DOHH2 (cell line): ENCODE data around the gene ACTA2.

Experiments used
- H3F3A ChIP-seq: fragments of 200-600 bp; sonication (generic), shearing (Covaris generic); 2 replicates; pipeline ENCODE4 v1.6.0; 2016; ENCODE audit warnings: antibody characterized with exemption, mild to moderate bottlenecking; ENCODE audit not compliant: control insufficient read depth, insufficient read depth
- H3K27ac ChIP-seq: fragments of 200-600 bp; sonication (generic); 2 replicates; pipeline ENCODE4 v1.5.1; 2014; ENCODE audit warnings: low read depth, mild to moderate bottlenecking, low read length, moderate library complexity
- H3K27me3 ChIP-seq: fragments of 200-600 bp; sonication (generic); 2 replicates; pipeline ENCODE4 v1.6.1; 2014; ENCODE audit warnings: mild to moderate bottlenecking, low read length, mixed read lengths; ENCODE audit not compliant: control insufficient read depth
- H3K36me3 ChIP-seq: fragments of 200-600 bp; sonication (generic); 2 replicates; pipeline ENCODE4 v1.6.1; 2014; ENCODE audit warnings: mild to moderate bottlenecking, low read length, moderate library complexity, mixed read lengths; ENCODE audit not compliant: control insufficient read depth
- H3K4me1 ChIP-seq: fragments of 200-600 bp; sonication (generic); 2 replicates; pipeline ENCODE4 v1.6.1; 2014; ENCODE audit warnings: mild to moderate bottlenecking, low read length, mixed read lengths; ENCODE audit not compliant: control insufficient read depth
- H3K4me2 ChIP-seq: fragments of 200-600 bp; sonication (generic); 2 replicates; pipeline ENCODE4 v1.6.0; 2014; ENCODE audit warnings: mild to moderate bottlenecking, low read length, moderate library complexity
- H3K4me3 ChIP-seq: fragments of 200-600 bp; sonication (generic); 2 replicates; pipeline ENCODE4 v1.5.1; 2014; ENCODE audit warnings: mild to moderate bottlenecking, low read length, mixed read lengths
- H3K79me2 ChIP-seq: fragments of 200-600 bp; sonication (generic); 2 replicates; pipeline ENCODE4 v1.6.1; 2014; ENCODE audit warnings: mild to moderate bottlenecking, low read length, mixed read lengths; ENCODE audit not compliant: control insufficient read depth
- H3K9me2 ChIP-seq: fragments of 200-600 bp; sonication (generic); replicated peaks from 2 replicates; pipeline ENCODE4 v1.6.1; 2014; ENCODE audit warnings: mild to moderate bottlenecking, low read length, mixed read lengths; ENCODE audit not compliant: control insufficient read depth
- H3K9me3 ChIP-seq: fragments of 200-600 bp; sonication (generic); 2 replicates; pipeline ENCODE4 v1.6.1; 2014; ENCODE audit warnings: antibody characterized with exemption, low read length, mixed read lengths; ENCODE audit not compliant: control insufficient read depth, insufficient read depth
- H4K20me1 ChIP-seq: fragments of 200-600 bp; sonication (generic); 2 replicates; pipeline ENCODE4 v1.6.0; 2014; ENCODE audit warnings: low read depth, mild to moderate bottlenecking, antibody characterized with exemption, low read length, moderate library complexity; ENCODE audit not compliant: control insufficient read depth, insufficient read depth
- EZH2phosphoT487 ChIP-seq: fragments of 200-600 bp; sonication (generic); IDR thresholded peaks from 2 replicates; pipeline ENCODE4 v1.6.1; 2017; ENCODE audit warnings: borderline replicate concordance, mild to moderate bottlenecking, antibody characterized with exemption, low read length, moderate library complexity, mixed read lengths
- TF ChIP-seq, protein P1 (sequence below): fragments of 200-600 bp; sonication (generic); IDR thresholded peaks from one replicate; pipeline ENCODE4 v1.5.1; 2014; ENCODE audit warnings: antibody characterized with exemption, mild to moderate bottlenecking, low read depth, low read length; ENCODE audit not compliant: poor library complexity, severe bottlenecking

The ACTA2 gene

GRCh38 chr10:88928254-88928653 lies 24.3 kb downstream of the ACTA2 start:
- Histone ChIP-seq H3K9me3 (no peaks in the 10 kb centered on the region), H3K27ac (no peak overlapping the region), H3K27me3 (no peaks in the 10 kb centered on the region), H3F3A (no peaks in the 10 kb centered on the region), H3K4me1 (peaks cover 6% of the 10 kb centered on the region; the same call in 1 of the 2 replicates), H4K20me1 (no peaks in the 10 kb centered on the region), H3K4me3 (no peak overlapping the region), H3K9me2 (no peaks in the 10 kb centered on the region), H3K36me3 (peaks cover 14% of the 10 kb centered on the region), H3K79me2 (no peaks in the 10 kb centered on the region), H3K4me2 (no peak overlapping the region)
- no peak for TF ChIP-seq EZH2phosphoT487
- TF ChIP-seq, protein P1, sequence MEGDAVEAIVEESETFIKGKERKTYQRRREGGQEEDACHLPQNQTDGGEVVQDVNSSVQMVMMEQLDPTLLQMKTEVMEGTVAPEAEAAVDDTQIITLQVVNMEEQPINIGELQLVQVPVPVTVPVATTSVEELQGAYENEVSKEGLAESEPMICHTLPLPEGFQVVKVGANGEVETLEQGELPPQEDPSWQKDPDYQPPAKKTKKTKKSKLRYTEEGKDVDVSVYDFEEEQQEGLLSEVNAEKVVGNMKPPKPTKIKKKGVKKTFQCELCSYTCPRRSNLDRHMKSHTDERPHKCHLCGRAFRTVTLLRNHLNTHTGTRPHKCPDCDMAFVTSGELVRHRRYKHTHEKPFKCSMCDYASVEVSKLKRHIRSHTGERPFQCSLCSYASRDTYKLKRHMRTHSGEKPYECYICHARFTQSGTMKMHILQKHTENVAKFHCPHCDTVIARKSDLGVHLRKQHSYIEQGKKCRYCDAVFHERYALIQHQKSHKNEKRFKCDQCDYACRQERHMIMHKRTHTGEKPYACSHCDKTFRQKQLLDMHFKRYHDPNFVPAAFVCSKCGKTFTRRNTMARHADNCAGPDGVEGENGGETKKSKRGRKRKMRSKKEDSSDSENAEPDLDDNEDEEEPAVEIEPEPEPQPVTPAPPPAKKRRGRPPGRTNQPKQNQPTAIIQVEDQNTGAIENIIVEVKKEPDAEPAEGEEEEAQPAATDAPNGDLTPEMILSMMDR: no peak

- no peaks in the 10 kb centered on the region for H3K79me2 ChIP-seq
- no peak overlapping the region for H3K4me3 ChIP-seq
- no peaks in the 10 kb centered on the region for H3K9me3 ChIP-seq
- peaks cover 14% of the 10 kb centered on the region for H3K36me3 ChIP-seq
- H3K9me2 ChIP-seq: no peaks in the 10 kb centered on the region
- no peak overlapping the region for H3K4me2 ChIP-seq
- no peaks in the 10 kb centered on the region for H4K20me1 ChIP-seq
- no peak for TF ChIP-seq EZH2phosphoT487
- TF ChIP-seq, protein P1: no peak
- H3K27me3 ChIP-seq: no peaks in the 10 kb centered on the region
- peaks cover 4% of the 10 kb centered on the region; the same call in 1 of the 2 replicates for H3K4me1 ChIP-seq
- H3F3A ChIP-seq: no peaks in the 10 kb centered on the region
- H3K27ac ChIP-seq: no peak overlapping the region
These were observed 25.2 kb downstream of the ACTA2 start for GRCh38 chr10:88927416-88927690.

- H3F3A ChIP-seq: no peaks in the 10 kb centered on the region
- TF ChIP-seq EZH2phosphoT487: no peak
- TF ChIP-seq, protein P1: no peak
- H3K27ac ChIP-seq: no peak overlapping the region
- H3K9me2 ChIP-seq: no peaks in the 10 kb centered on the region
- H3K27me3 ChIP-seq: no peaks in the 10 kb centered on the region
- no peak overlapping the region for H3K4me2 ChIP-seq
- H3K4me3 ChIP-seq: no peak overlapping the region
- peaks cover 14% of the 10 kb centered on the region for H3K36me3 ChIP-seq
- no peaks in the 10 kb centered on the region for H4K20me1 ChIP-seq
- no peaks in the 10 kb centered on the region for H3K79me2 ChIP-seq
- H3K4me1 ChIP-seq: no peaks in the 10 kb centered on the region
- H3K9me3 ChIP-seq: no peaks in the 10 kb centered on the region
These were observed 25.8 kb downstream of the ACTA2 start for GRCh38 chr10:88926566-88927415.
